A549 (cell line): ENCODE results near the gene IL1B. TPM values are rescaled to one million over a fixed set of nuclear protein-coding genes. Genes with fewer than 3 reads are reported as not detected.
A peak's percentile ranks its signal among the peaks of the same experiment; 100 is the strongest.

Experiments
- ATAC-seq, 2 experiments: fragments of 200-7000 bp in 1 of 2; fragments of >200 bp in 1 of 2; cut with Nextera tagmentation in 1 of 2; cut with Tn5 transposase in 1 of 2; 3 replicates each; pipeline versions ENCODE4 v1.8.0 to v1.9.1; 2018 to 2020; ENCODE audit warnings: mild to moderate bottlenecking in 1 of 2, moderate library complexity in 1 of 2
- CTCF ChIA-PET: fragments of 300-600 bp; sonication (Branson Sonifier 250); formaldehyde crosslinking; extraction: SDS; loops from one replicate; lab custom pipeline; 2021; ENCODE audit warnings: antibody characterized with exemption, inconsistent platforms; lab: Yijun Ruan, JAX
- POLR2A ChIA-PET: fragments of 350-600 bp; formaldehyde crosslinking; extraction: SDS; loops from one replicate; lab custom pipeline; 2021; ENCODE audit warnings: antibody characterized with exemption, inconsistent platforms; lab: Yijun Ruan, JAX
- DNase-seq, 2 experiments: peaks; one replicate each; pipeline versions ENCODE4 v3.0.0 to v3.0.0-alpha.2; 2011 to 2016; ENCODE audit warnings: low read depth in 1 of 2, low spot score in 1 of 2
- FAIRE-seq: peaks from 2 replicates; lab custom pipeline; 2011; peaks lifted over from hg19 to GRCh38; lab: Jason Lieb, UNC
- H3K27ac ChIP-seq, 2 experiments: fragments of >200 bp; sonication (Bioruptor Twin); formaldehyde crosslinking; 3 replicates each; pipeline ENCODE4 v1.5.1; 2016 to 2017
- H3K4me1 ChIP-seq: fragments of >200 bp; sonication (Bioruptor Twin); formaldehyde crosslinking; 3 replicates; pipeline ENCODE4 v1.6.1; 2016
- H3K4me2 ChIP-seq: fragments of >200 bp; sonication (Bioruptor Twin); formaldehyde crosslinking; 3 replicates; pipeline ENCODE4 v1.6.1; 2016
- H3K4me3 ChIP-seq: fragments of >200 bp; sonication (Bioruptor Twin); formaldehyde crosslinking; 3 replicates; pipeline ENCODE4 v1.5.1; 2016
- H3K9me3 ChIP-seq: fragments of >200 bp; sonication (Bioruptor Twin); formaldehyde crosslinking; 3 replicates; pipeline ENCODE4 v1.6.1; 2016
- BHLHE40 ChIP-seq: IDR thresholded peaks from 2 replicates; pipeline ENCODE4 v1.6.1; 2012; ENCODE audit warnings: low read depth, low read length, inconsistent platforms
- CEBPB ChIP-seq, 2 experiments: fragments of >200 bp in 1 of 2; sonication (Bioruptor Twin) in 1 of 2; formaldehyde crosslinking in 1 of 2; IDR thresholded peaks; 2 replicates each; pipeline ENCODE4 v1.6.1; 2012 to 2016
- CHD2 ChIP-seq: fragments of 150-350 bp; IDR thresholded peaks from 2 replicates; pipeline ENCODE4 v1.6.1; 2014; ENCODE audit warnings: low read length; ENCODE audit not compliant: partially characterized antibody
- CHD4 ChIP-seq: fragments of 200-600 bp; sonication (generic); IDR thresholded peaks from 2 replicates; pipeline ENCODE4 v1.6.1; 2016; ENCODE audit warnings: antibody characterized with exemption, mild to moderate bottlenecking, borderline replicate concordance
- EHMT2 ChIP-seq: fragments of 200-600 bp; sonication (generic); IDR thresholded peaks from 2 replicates; pipeline ENCODE4 v1.6.1; 2016; ENCODE audit warnings: antibody characterized with exemption, low read depth, mild to moderate bottlenecking, moderate library complexity
- HOXB13 ChIP-seq: fragments of 250-450 bp; sonication (Bioruptor Pico); IDR thresholded peaks from 2 replicates; pipeline ENCODE4 v1.5.0; 2020; ENCODE audit warnings: low read depth, mild to moderate bottlenecking, moderate library complexity
- HOXB5 ChIP-seq: fragments of 250-450 bp; sonication (Bioruptor Pico); IDR thresholded peaks from 2 replicates; pipeline ENCODE4 v1.5.0; 2020; ENCODE audit warnings: mild to moderate bottlenecking, moderate library complexity
- KDM5A ChIP-seq: fragments of 200-600 bp; sonication (generic); IDR thresholded peaks from 2 replicates; pipeline ENCODE4 v1.6.1; 2016; ENCODE audit warnings: antibody characterized with exemption, mild to moderate bottlenecking
- MAFK ChIP-seq: fragments of 450-650 bp; IDR thresholded peaks from 2 replicates; pipeline ENCODE4 v1.6.1; 2014; ENCODE audit not compliant: partially characterized antibody
- MAZ ChIP-seq: fragments of 150-350 bp; IDR thresholded peaks from 2 replicates; pipeline ENCODE4 v1.6.1; 2014; ENCODE audit warnings: antibody characterized with exemption, low read depth, low read length, borderline replicate concordance
- NFE2L2 ChIP-seq: fragments of 150-350 bp; conservative IDR thresholded peaks from 2 replicates; pipeline ENCODE4 v1.6.1; 2014; ENCODE audit warnings: low read length
- RCOR1 ChIP-seq: fragments of 150-350 bp; IDR thresholded peaks from 2 replicates; pipeline ENCODE4 v1.6.1; 2014; ENCODE audit warnings: antibody characterized with exemption, low read length, low read depth
- RFX5 ChIP-seq: fragments of 450-650 bp; IDR thresholded peaks from 2 replicates; pipeline ENCODE4 v1.7.1; 2014; ENCODE audit warnings: antibody characterized with exemption, mild to moderate bottlenecking, moderate library complexity
- ZFP36 ChIP-seq: fragments of 450-650 bp; IDR thresholded peaks from 2 replicates; pipeline ENCODE4 v1.6.1; 2014; ENCODE audit warnings: borderline replicate concordance; ENCODE audit not compliant: partially characterized antibody
- WGBS: methylation state at CpG from one replicate; pipeline ENCODE4 v1.1.6; 2017; ENCODE audit errors: missing lambda C conversion rate; 5-methylcytosine and 5-hydroxymethylcytosine counted together
- polyA plus RNA-seq, 4 experiments: library from polyadenylated mRNA; depleted of rRNA in 3 of 4; stranded (reverse); fragments of >200 nt; fragmentation: RNase III in 1 of 4; extraction: RNeasy Plus Mini Kit Qiagen cat#74134 plus additional on column Dnase treatment in 1 of 4; gene quantifications; 2 replicates in 3 of 4; 3 replicates in 1 of 4; pipeline ENCODE4 v1.2.3, GENCODE V29; 2011 to 2017
- TF ChIP-seq, protein P1 (sequence below): fragments of >200 bp; sonication (Bioruptor Twin); formaldehyde crosslinking; IDR thresholded peaks from 2 replicates; pipeline ENCODE4 v1.6.1; 2016
- TF ChIP-seq, protein P2 (sequence below): fragments of >200 bp; sonication (Bioruptor Twin); formaldehyde crosslinking; IDR thresholded peaks from 3 replicates; pipeline ENCODE4 v1.6.1; 2016
- TF ChIP-seq, protein P3 (sequence below): fragments of 200-600 bp; sonication (generic); IDR thresholded peaks from 2 replicates; pipeline ENCODE4 v1.6.1; 2016; ENCODE audit warnings: antibody characterized with exemption, mild to moderate bottlenecking, moderate library complexity

Gene IL1B
- polyA plus RNA-seq, 2 of the 4 experiments (the other 2 are of a cell fraction): 0.54 to 0.70 TPM

DNA sequence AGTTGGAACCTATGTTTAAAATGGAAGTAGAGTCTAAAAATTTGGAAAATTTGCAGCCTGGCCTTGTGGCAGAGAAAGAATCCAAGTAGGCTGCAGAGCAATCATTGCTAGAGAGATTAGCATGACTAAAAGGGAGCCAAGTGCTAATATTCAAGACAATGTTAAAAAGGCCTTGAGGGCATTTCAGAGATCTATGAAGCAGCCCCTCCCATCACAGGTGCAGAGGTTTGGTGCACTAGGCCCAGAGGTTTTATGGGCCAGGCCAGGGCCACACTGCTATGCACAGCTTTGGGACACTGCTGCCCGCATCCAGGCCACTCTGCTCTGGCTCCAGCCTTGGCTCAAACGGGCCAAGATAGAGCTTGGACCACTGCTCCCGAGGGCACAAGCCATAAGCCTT lies 45.6 kb downstream of the IL1B start (continued):
- TF ChIP-seq MAZ (no peak), KDM5A (no peak)
- TF ChIP-seq, all 56 proteins: peak for 0

DNA sequence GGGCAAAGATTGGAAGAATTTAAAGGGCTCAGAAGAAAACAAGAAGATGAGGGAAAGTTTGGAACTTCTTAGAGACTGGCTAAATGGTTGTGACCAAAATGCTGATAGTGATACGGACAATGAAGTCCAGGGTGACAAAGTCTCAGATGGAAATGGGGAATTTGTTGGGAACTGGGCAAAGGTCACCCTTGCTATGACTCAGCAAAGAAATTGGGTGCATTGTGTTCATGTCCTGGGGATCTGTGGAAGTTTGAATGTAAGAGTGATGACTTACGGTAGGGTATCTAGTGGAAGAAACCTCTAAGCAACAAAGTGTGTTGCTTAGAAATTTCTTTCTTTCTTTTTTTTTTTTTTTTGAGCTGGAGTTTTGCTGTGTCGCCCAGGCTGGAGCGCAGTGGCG lies 46.3 kb downstream of the IL1B start:
- no peak for ATAC-seq
- WGBS: 84% methylated on average over 5 of the region's 5 CpGs
- POLR2A ChIA-PET: interaction anchor here (0.5 kb wide), 1 partner anchor 201 kb away, joined by 3 read pairs; no protein-coding TSS in a partner anchor

DNA sequence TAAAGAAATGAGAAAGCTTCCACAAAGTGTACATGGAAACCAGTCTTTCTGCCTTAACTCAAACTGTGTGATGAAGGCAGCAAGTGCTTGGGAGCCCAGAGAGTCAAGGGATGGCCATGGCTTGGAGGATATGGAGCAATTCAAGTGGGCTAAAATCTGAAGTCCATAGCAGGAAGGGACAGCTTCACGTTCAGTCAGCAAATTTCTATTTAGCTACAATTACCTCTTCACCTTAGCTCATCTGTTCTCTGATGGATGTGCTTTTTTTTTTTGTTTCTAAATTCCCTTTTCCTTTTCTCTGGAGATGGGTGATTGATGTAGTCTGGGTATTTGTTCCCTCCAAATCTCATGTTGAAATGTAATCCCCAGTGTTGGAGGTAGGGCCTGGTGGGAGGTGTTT lies 47.4 kb downstream of the IL1B start:
- no peak for TF ChIP-seq RFX5
- no peak for TF ChIP-seq CHD2
- no peak for TF ChIP-seq HOXB13 (CRISPR knock-in tag)

More for the DNA sequence above, 46.3 kb downstream of the IL1B start:
- peak overlapping the region; percentile 4; the same call in 1 of the 3 replicates for H3K4me2 ChIP-seq
- H3K4me3 ChIP-seq: no peak overlapping the region
- CTCF ChIA-PET: interaction anchor here (0.6 kb wide), 1 partner anchor 41 kb away, joined by 3 read pairs; no protein-coding TSS in a partner anchor
- no peak for FAIRE-seq
- no peak for TF ChIP-seq HOXB5 (CRISPR knock-in tag)
- TF ChIP-seq, protein P1, sequence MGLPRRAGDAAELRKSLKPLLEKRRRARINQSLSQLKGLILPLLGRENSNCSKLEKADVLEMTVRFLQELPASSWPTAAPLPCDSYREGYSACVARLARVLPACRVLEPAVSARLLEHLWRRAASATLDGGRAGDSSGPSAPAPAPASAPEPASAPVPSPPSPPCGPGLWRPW: no peak
- TF ChIP-seq MAFK: peak; percentile 73
- TF ChIP-seq CEBPB (IDR thresholded peaks at IDR 0.05): peak in 1 of 2 experiments; percentile 29; a peak in 1 of 4 replicates
- peak; percentile 58; the same call in 1 of the 2 replicates for TF ChIP-seq NFE2L2
- H3K9me3 ChIP-seq: peaks cover 10% of the 10 kb centered on the region; the same call in 1 of the 3 replicates
- peak in 1 of 2 experiments; percentile 31 for DNase-seq
- H3K4me1 ChIP-seq: peaks cover 28% of the 10 kb centered on the region
- peak overlapping the region; percentile 1 to 41; a peak in 4 of 6 replicates for H3K27ac ChIP-seq

DNA sequence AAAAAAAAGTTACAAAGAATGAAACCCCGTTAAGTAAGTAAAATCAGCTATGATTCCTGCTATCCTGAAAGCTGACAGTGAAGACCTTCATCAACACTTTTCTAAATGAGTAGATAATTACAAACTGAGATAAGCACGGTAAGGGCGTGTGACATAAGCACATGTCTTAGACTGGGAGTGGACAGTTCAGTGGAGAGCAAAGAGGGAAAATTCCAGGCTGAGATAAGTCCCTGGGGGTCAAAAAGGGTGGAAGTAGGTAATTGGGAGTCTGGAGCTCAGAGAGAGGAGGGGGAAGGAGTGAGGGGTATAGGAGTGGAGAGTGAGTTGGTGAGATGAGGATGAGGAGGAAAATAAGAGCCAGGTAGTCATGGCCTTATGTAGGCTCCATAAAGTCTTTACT lies 47.9 kb downstream of the IL1B start:
- CTCF ChIA-PET: interaction anchor here (1.0 to 2.2 kb wide), 4 partner anchors 39 to 153 kb away, joined by 3 to 5 read pairs (median 4); no protein-coding TSS in a partner anchor

More for the DNA sequence above, 47.4 kb downstream of the IL1B start:
- H3K4me2 ChIP-seq: no peak overlapping the region
- H3K4me3 ChIP-seq: no peak overlapping the region
- DNase-seq (no peak), FAIRE-seq (no peak), ATAC-seq (no peak)
- WGBS: 88% methylated on average over 1 of the region's 1 CpG
- POLR2A ChIA-PET: no interaction called here
- H3K4me1 ChIP-seq: peaks cover 21% of the 10 kb centered on the region
- CTCF ChIA-PET: interaction anchor here (1.0 to 2.2 kb wide), 4 partner anchors 40 to 153 kb away, joined by 3 to 5 read pairs (median 4); no protein-coding TSS in a partner anchor
- no peak overlapping the region; a peak in 1 of 6 replicates for H3K27ac ChIP-seq
- H3K9me3 ChIP-seq: peaks cover 10% of the 10 kb centered on the region; the same call in 1 of the 3 replicates

More for the DNA sequence above, 47.9 kb downstream of the IL1B start:
- POLR2A ChIA-PET: no interaction called here
- Histone ChIP-seq H3K4me1 (peaks cover 21% of the 10 kb centered on the region), H3K9me3 (peaks cover 10% of the 10 kb centered on the region; the same call in 1 of the 3 replicates), H3K4me2 (no peak overlapping the region), H3K27ac (no peak overlapping the region), H3K4me3 (no peak overlapping the region)
- 88% methylated on average over 3 of the region's 3 CpGs for WGBS
- DNase-seq: no peak
- TF ChIP-seq, protein P2, sequence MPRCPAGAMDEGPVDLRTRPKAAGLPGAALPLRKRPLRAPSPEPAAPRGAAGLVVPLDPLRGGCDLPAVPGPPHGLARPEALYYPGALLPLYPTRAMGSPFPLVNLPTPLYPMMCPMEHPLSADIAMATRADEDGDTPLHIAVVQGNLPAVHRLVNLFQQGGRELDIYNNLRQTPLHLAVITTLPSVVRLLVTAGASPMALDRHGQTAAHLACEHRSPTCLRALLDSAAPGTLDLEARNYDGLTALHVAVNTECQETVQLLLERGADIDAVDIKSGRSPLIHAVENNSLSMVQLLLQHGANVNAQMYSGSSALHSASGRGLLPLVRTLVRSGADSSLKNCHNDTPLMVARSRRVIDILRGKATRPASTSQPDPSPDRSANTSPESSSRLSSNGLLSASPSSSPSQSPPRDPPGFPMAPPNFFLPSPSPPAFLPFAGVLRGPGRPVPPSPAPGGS: no peak
- TF ChIP-seq BHLHE40 (no peak), RCOR1 (no peak), CHD2 (no peak), EHMT2 (no peak), CHD4 (no peak), KDM5A (no peak), ZFP36 (no peak), MAZ (no peak)
- TF ChIP-seq, protein P1: no peak
- TF ChIP-seq, protein P3, sequence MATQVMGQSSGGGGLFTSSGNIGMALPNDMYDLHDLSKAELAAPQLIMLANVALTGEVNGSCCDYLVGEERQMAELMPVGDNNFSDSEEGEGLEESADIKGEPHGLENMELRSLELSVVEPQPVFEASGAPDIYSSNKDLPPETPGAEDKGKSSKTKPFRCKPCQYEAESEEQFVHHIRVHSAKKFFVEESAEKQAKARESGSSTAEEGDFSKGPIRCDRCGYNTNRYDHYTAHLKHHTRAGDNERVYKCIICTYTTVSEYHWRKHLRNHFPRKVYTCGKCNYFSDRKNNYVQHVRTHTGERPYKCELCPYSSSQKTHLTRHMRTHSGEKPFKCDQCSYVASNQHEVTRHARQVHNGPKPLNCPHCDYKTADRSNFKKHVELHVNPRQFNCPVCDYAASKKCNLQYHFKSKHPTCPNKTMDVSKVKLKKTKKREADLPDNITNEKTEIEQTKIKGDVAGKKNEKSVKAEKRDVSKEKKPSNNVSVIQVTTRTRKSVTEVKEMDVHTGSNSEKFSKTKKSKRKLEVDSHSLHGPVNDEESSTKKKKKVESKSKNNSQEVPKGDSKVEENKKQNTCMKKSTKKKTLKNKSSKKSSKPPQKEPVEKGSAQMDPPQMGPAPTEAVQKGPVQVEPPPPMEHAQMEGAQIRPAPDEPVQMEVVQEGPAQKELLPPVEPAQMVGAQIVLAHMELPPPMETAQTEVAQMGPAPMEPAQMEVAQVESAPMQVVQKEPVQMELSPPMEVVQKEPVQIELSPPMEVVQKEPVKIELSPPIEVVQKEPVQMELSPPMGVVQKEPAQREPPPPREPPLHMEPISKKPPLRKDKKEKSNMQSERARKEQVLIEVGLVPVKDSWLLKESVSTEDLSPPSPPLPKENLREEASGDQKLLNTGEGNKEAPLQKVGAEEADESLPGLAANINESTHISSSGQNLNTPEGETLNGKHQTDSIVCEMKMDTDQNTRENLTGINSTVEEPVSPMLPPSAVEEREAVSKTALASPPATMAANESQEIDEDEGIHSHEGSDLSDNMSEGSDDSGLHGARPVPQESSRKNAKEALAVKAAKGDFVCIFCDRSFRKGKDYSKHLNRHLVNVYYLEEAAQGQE: no peak
- no peak for FAIRE-seq
- no peak for ATAC-seq
